ENCODE measurements around the gene PALLD. TPM values are rescaled to one million over a fixed set of nuclear protein-coding genes. Genes with fewer than 3 reads are reported as not detected.

Gene PALLD
- total RNA-seq, 4 donors from 2014 or later, result 266 to 761 (median 441) TPM

DNA sequence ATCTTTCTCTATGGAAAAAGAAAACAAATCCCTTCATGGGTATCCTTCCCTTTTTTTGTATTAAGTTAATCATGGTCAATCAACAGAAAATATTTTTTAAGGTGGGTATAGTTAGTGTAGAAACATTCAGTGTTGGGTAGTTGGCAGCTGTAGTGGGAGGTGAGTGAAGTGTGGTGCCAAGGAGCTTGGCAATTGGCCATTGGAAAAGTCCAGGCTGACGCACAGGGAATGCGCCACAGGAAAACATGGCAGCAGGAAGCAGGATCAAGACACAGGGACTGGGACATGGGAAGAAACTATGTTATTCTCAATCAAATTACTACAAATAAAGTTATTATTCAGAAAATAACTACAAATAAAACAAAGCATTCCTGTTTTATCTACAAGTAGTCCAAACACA, 20.0 kb downstream of the PALLD start:
- no peak overlapping the region for H3K4me3 ChIP-seq
- H3K36me3 ChIP-seq, result no peaks in the 10 kb centered on the region
- TF ChIP-seq POLR2A (IDR thresholded peaks at IDR 0.05), result no peak
- TF ChIP-seq, protein P1, sequence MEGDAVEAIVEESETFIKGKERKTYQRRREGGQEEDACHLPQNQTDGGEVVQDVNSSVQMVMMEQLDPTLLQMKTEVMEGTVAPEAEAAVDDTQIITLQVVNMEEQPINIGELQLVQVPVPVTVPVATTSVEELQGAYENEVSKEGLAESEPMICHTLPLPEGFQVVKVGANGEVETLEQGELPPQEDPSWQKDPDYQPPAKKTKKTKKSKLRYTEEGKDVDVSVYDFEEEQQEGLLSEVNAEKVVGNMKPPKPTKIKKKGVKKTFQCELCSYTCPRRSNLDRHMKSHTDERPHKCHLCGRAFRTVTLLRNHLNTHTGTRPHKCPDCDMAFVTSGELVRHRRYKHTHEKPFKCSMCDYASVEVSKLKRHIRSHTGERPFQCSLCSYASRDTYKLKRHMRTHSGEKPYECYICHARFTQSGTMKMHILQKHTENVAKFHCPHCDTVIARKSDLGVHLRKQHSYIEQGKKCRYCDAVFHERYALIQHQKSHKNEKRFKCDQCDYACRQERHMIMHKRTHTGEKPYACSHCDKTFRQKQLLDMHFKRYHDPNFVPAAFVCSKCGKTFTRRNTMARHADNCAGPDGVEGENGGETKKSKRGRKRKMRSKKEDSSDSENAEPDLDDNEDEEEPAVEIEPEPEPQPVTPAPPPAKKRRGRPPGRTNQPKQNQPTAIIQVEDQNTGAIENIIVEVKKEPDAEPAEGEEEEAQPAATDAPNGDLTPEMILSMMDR (IDR thresholded peaks at IDR 0.05), result no peak
- H3K27ac ChIP-seq, result no peak overlapping the region
- DNase-seq, result no peak
- H3K27me3 ChIP-seq, result no peaks in the 10 kb centered on the region
- no peaks in the 10 kb centered on the region for H3K4me1 ChIP-seq
- intact Hi-C loops (cut with DNase I; ENCODE audit: low total_unique reads), result no loop called here
- no peaks in the 10 kb centered on the region for H3K9me3 ChIP-seq

DNA sequence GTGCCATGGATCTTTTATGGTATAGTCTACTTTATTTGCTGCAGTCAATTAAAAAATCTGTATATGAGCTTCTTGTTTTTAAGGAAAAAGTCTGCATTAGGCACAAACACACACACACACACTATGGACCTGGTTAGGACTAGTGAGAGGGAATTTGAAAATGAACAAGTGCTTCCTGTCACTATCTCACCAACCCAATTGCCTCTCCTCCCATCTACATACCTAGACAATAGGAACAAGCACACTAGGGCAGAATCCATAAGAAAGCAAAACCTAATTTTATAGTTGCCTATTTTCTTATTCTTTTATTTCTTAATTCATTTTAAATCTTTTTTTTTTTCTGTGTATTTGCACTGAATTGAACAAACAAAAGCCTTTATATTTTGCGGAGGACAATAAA, 22.7 kb downstream of the PALLD start:
- H3K27me3 ChIP-seq, result no peaks in the 10 kb centered on the region
- TF ChIP-seq, protein P1 (IDR thresholded peaks at IDR 0.05), result no peak
- TF ChIP-seq POLR2A (IDR thresholded peaks at IDR 0.05), result no peak
- no peak overlapping the region for H3K27ac ChIP-seq
- H3K9me3 ChIP-seq, result no peaks in the 10 kb centered on the region
- H3K4me1 ChIP-seq, result no peaks in the 10 kb centered on the region
- H3K36me3 ChIP-seq, result no peaks in the 10 kb centered on the region
- DNase-seq, result no peak
- H3K4me3 ChIP-seq, result no peak overlapping the region
- intact Hi-C loops (cut with DNase I; ENCODE audit: low total_unique reads), result no loop called here

DNA sequence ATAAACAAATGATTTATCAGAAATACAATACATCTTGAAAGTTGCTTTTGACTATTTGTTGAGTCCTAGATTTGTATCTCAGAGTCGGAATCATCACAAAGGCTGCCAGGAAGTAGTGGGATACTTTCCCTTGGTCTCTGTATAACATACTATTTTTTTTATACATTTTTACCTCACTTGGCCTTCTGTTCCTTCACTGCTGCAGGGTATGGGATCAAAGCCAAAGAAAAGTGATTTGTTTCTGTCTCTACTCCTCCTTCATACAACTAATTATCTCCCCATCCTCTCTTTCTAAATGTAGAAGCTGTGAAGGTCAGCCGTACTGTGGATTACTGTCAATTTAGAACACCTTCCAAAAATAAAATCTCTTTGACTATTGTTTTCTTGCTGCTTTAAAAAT, 24.9 kb downstream of the PALLD start:
- no peak overlapping the region for H3K4me3 ChIP-seq
- no peak for DNase-seq
- intact Hi-C loops (cut with DNase I; ENCODE audit: low total_unique reads), result no loop called here
- H3K9me3 ChIP-seq, result no peaks in the 10 kb centered on the region
- no peak for TF ChIP-seq POLR2A (IDR thresholded peaks at IDR 0.05)
- TF ChIP-seq, protein P1 (IDR thresholded peaks at IDR 0.05), result no peak
- no peaks in the 10 kb centered on the region for H3K36me3 ChIP-seq
- H3K4me1 ChIP-seq, result no peaks in the 10 kb centered on the region
- no peak overlapping the region for H3K27ac ChIP-seq
- no peaks in the 10 kb centered on the region for H3K27me3 ChIP-seq

DNA sequence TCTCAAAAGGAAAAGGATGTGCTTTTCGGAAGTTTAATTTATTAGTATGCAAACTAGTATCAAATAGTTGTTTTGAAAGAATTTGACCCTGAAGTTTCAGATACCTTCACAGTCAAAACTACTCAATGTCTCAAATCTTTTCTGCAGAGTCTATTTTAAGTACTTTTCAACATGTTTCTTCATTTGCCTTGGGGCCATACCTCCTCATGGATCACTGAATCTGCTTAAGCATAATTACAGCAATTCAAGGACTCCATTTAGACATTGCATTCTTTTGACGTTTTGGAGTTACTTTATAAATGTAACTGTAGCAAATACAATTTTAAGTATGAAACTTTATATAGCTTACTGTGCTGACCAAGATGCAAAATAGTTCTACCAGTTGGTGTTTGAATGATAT, 25.5 kb downstream of the PALLD start:
- H3K9me3 ChIP-seq, result no peaks in the 10 kb centered on the region
- no peaks in the 10 kb centered on the region for H3K27me3 ChIP-seq
- H3K4me1 ChIP-seq, result no peaks in the 10 kb centered on the region
- TF ChIP-seq POLR2A (IDR thresholded peaks at IDR 0.05), result no peak
- TF ChIP-seq, protein P1 (IDR thresholded peaks at IDR 0.05), result no peak
- intact Hi-C loops (cut with DNase I; ENCODE audit: low total_unique reads), result no loop called here
- no peak overlapping the region for H3K27ac ChIP-seq
- H3K36me3 ChIP-seq, result no peaks in the 10 kb centered on the region
- DNase-seq, result no peak
- H3K4me3 ChIP-seq, result no peak overlapping the region

DNA sequence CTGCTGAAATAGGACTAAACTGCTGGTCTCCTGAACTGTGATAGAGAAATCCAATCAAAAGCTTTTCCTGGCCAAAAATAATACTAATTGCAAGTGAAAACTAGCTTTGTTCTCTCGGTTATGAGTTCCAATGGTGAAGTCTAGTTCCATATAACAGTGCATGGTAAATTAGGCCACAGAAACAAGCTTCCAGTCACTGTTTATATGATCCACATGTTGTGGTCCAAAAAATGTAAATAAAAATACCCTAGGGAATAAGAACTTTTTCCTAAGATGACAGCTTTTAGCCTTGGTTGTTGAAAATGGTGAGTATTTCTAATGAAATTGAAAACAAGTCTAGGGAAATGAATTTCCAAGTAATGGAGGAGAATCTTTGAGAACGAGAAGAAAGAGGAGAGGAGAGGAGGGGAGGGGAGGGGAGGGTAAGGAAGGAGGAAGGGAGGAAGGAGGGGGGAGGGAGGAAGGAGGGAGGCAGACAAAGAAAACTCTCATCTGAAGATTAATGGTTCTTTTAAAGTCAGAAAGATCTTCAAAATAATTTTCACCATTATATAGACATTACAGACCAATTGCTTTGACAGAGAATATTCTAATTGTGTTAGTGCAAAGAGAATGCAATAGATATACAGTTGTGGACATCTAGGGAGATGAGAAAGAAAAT, 26.1 kb downstream of the PALLD start:
- intact Hi-C loops (cut with DNase I; ENCODE audit: low total_unique reads), result no loop called here
- TF ChIP-seq POLR2A (IDR thresholded peaks at IDR 0.05), result no peak
- TF ChIP-seq, protein P1 (IDR thresholded peaks at IDR 0.05), result no peak

More for the DNA sequence above, 26.1 kb downstream of the PALLD start:
- Histone ChIP-seq H3K9me3 (no peaks in the 10 kb centered on the region), H3K4me1 (no peaks in the 10 kb centered on the region), H3K27me3 (no peaks in the 10 kb centered on the region), H3K36me3 (no peaks in the 10 kb centered on the region), H3K4me3 (no peak overlapping the region), H3K27ac (no peak overlapping the region)
- no peak for DNase-seq
